WI38 (cell line): ENCODE results near the gene DGCR2.

ENCODE experiments used
- H3K4me3 ChIP-seq: 2 replicates; pipeline ENCODE4 v1.5.1; 2011; ENCODE audit warnings: low read depth, mild to moderate bottlenecking, control low read depth, low read length
- TF ChIP-seq, protein P1 (sequence below): IDR thresholded peaks from 2 replicates; pipeline ENCODE4 v1.5.1; 2012; ENCODE audit warnings: low read depth, mild to moderate bottlenecking, control low read depth, low read length

The DGCR2 gene

DNA sequence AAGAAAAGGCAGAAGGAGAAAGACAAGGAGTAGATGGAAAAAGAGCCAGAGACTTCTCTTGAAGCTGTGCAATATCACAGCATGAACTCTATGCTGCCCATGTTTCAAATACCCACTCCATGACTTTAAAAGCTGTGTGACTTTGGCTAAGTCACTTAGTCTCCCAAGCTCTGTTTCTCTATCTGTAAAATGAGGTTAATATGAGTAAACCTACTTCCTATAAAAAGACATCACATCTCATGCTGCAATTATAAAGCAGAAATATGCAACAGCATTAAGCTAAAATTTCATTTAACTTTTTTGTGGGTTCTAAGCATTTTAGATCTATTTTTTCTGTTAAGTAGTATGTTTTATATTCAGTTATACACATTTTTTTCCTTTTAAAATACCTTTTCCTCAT, 11.6 kb downstream of the DGCR2 start:
- TF ChIP-seq, protein P1, sequence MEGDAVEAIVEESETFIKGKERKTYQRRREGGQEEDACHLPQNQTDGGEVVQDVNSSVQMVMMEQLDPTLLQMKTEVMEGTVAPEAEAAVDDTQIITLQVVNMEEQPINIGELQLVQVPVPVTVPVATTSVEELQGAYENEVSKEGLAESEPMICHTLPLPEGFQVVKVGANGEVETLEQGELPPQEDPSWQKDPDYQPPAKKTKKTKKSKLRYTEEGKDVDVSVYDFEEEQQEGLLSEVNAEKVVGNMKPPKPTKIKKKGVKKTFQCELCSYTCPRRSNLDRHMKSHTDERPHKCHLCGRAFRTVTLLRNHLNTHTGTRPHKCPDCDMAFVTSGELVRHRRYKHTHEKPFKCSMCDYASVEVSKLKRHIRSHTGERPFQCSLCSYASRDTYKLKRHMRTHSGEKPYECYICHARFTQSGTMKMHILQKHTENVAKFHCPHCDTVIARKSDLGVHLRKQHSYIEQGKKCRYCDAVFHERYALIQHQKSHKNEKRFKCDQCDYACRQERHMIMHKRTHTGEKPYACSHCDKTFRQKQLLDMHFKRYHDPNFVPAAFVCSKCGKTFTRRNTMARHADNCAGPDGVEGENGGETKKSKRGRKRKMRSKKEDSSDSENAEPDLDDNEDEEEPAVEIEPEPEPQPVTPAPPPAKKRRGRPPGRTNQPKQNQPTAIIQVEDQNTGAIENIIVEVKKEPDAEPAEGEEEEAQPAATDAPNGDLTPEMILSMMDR: no peak
- H3K4me3 ChIP-seq: no peak overlapping the region

DNA sequence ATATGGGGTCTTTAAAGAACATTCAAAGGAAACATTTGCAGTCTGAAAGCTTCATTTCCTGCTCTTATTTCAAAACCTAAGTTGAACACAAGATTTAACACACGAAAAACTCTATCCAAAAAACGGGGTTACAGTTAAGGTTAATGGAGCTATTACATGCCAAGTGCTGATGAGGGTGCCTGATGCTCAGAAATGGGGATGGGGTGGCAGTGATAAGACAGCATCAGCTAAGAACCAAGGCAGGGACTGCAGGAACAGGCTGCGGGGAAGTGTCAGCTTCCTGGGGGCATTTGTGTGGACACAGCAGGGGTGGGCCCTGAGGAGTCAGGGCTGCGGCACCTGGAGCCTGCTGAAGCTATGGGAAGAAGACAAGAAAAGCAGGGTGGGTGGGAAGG, 12.2 kb downstream of the DGCR2 start:
- TF ChIP-seq, protein P1: no peak
- H3K4me3 ChIP-seq: no peak overlapping the region

DNA sequence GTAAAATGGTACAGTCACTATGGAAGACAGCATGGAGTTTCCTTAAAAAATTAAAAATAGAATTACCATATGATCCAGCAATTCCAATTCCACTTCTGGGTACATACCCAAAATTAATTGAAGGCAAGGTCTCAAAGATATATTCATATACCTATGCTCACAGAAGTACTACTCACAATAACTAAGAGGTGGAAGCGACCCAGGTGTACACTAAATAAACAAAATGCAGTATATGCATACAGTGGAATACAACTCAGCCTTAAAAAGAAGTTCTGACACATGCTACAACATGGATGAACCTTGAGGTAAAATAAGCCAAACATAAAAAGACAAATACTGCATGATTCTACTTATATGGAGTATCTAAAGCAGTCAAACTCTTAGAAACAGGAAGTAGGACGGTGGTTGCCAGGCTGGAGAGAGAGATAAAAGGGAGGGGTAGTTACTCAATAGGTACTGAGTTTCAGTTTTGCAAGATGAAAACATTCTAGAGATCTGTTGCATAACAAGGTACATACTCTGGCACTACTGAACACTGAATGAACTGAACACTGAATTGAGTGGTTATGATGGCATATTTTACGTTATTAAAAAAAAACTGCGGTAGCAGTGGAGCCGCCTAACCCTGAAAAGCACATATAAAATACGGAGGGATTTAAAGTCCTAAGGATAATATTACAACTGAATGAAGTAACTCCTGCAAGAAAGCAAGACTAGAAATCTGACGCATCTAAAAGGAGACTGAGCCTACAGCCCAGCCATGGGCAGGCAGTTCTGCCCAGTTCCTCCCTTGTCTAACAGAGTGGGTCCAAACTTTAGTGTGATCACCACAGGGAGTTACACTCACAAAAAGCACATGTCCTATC, 12.8 kb downstream of the DGCR2 start:
- TF ChIP-seq, protein P1: no peak

DNA sequence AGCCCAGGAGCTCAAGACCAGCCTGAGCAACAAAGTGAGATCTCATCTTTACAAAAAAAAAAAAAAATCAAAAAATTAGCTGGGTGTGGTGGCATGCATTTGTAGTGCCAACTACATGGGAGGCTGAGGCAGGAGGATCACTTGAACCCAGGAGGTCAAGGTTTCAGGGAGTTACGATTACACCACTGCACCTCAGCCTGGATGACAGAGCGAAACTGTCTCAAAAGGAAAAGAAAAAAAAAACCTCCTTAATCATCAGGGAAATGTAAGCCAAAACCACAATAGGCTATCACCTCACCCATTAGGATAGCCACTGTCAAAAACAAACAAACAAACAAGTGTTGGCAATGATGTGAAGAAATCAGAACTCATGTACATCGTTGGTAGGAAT, 13.4 kb downstream of the DGCR2 start:
- H3K4me3 ChIP-seq: no peak overlapping the region
- TF ChIP-seq, protein P1: no peak

More for the DNA sequence above, 12.8 kb downstream of the DGCR2 start:
- no peak overlapping the region for H3K4me3 ChIP-seq

DNA sequence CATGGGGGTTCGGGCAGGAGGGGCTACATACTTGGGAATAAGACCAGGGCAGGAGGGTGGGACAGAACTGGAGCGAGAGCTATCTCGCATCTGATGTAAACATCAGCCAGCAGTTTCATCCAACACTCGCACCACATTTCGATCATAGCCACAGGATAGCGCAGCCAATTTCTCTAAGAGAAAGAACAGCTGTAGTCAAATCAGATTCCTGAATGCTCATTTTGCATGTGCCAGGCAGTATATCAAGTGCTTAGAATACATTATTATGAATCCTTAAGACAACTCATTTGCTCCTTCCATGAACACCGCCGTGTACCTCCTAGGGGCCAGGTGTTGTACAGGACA, 14.5 kb downstream of the DGCR2 start:
- H3K4me3 ChIP-seq: no peak overlapping the region
- TF ChIP-seq, protein P1: no peak

DNA sequence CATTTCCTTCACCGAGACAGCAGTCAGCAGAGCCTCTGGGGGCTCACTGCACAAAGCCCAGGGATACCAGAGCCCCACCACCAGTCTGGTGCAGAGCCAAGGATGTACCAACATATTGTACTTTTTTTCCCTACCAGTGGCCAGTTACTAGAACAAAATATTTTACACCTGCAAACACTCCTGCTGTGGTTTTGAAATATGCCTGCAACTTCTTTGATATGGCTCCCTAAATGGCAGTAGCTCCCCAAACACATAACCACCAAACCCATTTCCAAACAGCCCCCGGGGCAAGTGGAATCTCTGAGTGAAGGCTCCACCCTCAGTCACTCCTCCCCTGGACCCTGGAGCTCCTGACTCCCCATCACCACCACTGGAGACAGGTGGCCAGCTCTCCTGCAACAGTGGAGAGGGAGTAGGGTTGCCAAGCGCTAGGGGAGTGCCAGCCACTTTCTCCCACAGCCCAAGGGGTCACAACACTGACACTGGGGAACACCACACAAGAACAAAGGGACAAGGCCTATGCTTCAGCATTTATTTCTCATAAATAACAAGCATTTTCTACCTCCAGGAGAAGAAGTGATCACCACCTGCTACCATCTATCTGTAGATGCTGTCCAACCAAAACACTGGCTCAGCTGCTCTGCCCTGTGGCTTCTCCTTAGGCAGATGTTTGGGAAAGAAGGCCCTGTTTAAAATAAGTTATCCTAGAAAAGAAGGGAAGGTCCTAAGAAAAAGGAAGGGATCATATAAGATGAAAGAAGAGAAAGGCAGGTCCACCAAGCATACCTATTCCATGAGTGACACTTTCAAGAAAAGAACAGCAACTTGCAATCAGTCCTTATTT, 15.1 kb downstream of the DGCR2 start:
- H3K4me3 ChIP-seq: no peak overlapping the region
- TF ChIP-seq, protein P1: no peak
